Cardiac fibroblast (primary cell): ENCODE measurements around the gene ACYP1.

Source experiments
- DNase-seq, 2 donors: peaks; one replicate each; pipeline versions ENCODE4 v3.0.0 to v3.0.0-alpha.2; 2010; ENCODE audit warnings: low read depth in 2 of 2
- H3K4me3 ChIP-seq, 2 donors: replicated peaks in 1 of 2; 1 replicate in 1 of 2; 2 replicates in 1 of 2; pipeline ENCODE4 v1.5.1; 2011; ENCODE audit warnings: low read depth in 2 of 2, low read length in 2 of 2, mild to moderate bottlenecking in 2 of 2, moderate library complexity in 1 of 2
- TF ChIP-seq, protein P1 (sequence below): IDR thresholded peaks from one replicate; pipeline ENCODE4 v1.5.1; 2011; ENCODE audit warnings: low read depth, mild to moderate bottlenecking, low read length, inconsistent platforms

Gene ACYP1

DNA sequence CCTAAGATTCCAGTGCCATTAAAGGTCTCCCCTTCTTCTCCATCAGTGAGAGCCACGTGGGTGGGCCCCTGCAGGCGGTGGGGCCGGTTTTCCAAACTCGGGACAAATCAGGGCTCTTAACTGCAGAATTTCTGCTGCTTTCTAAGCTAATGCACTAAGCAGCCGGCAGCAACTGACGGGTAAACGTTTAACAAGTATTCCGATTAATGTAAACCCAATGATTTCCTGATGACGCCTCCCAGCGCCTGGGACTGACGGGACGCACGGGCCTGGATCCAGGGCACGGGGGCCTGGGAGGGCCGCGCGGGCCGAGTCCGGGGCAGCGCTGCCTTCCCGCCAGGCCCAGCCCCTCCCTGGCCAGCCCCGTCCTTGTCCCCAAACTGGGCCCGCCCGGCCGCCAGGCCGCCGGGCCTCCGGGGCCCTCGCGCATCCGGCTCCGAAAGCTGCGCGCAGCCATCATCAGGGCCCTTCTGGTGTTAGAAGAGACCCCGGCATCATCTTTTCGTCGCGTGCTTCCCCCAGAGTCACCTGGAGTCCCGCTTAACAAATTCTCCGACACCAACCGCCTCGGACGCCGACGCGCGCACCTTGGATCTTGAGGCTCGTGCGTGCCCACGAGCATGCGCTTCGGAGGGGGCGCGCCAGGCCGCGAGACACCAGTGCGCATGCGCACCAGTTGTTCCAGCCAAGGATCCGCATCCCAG, 12.8 kb downstream of the ACYP1 start, which contains the start of gene MLH3:
TSS of gene MLH3 (minus strand) at position 616 of the 704 bp plus-strand sequence. CDS start 1,812 bp downstream, outside the sequence.
- peak; percentile 83 to 85 for DNase-seq
- TF ChIP-seq, protein P1, sequence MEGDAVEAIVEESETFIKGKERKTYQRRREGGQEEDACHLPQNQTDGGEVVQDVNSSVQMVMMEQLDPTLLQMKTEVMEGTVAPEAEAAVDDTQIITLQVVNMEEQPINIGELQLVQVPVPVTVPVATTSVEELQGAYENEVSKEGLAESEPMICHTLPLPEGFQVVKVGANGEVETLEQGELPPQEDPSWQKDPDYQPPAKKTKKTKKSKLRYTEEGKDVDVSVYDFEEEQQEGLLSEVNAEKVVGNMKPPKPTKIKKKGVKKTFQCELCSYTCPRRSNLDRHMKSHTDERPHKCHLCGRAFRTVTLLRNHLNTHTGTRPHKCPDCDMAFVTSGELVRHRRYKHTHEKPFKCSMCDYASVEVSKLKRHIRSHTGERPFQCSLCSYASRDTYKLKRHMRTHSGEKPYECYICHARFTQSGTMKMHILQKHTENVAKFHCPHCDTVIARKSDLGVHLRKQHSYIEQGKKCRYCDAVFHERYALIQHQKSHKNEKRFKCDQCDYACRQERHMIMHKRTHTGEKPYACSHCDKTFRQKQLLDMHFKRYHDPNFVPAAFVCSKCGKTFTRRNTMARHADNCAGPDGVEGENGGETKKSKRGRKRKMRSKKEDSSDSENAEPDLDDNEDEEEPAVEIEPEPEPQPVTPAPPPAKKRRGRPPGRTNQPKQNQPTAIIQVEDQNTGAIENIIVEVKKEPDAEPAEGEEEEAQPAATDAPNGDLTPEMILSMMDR: no peak
- H3K4me3 ChIP-seq: peak within 1 kb of the TSS; percentile 52 to 57

DNA sequence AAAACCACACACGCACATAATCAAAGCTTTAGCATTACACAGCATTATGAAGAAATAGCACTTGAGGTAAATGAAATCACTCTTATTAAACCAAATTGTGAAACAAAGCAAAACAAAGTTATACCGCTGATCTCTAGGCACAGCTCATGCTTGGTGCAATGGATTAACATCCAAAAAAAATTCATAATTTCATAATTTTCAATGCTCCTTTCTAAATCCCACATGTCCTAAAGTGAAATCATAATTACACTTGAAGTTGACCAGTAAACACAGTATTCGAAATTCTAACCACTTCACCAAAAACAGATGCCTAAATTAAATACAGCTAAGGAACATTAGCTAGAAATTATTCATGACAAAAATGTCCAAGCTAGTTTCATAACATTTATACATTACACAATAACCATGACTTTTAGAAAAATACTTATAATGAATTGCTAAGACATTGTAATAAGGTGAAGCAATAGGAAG, 14.1 kb downstream of the ACYP1 start:
- TF ChIP-seq, protein P1: no peak
- no peak overlapping the region for H3K4me3 ChIP-seq
- DNase-seq: peak; percentile 24 to 67

DNA sequence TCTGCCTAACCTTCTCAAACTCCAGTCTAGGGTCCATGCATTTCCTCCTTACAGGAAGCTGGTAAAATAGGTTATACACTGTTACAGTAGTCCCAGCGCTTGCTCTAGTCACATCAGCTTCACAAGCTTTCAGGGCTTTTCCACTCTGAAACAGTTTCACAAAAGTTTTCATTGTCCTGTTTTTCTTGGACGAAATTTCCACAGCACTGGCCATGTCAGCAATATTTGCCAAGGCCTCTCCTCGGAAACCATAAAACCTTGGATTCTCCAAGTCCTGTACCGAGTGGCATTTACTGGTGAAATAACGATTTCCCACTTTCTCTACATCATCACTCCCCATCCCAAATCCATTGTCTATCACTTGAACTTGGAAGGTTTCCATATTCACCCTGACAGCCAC, 14.7 kb downstream of the ACYP1 start:
- no peak overlapping the region for H3K4me3 ChIP-seq
- no peak for DNase-seq
- TF ChIP-seq, protein P1: no peak

DNA sequence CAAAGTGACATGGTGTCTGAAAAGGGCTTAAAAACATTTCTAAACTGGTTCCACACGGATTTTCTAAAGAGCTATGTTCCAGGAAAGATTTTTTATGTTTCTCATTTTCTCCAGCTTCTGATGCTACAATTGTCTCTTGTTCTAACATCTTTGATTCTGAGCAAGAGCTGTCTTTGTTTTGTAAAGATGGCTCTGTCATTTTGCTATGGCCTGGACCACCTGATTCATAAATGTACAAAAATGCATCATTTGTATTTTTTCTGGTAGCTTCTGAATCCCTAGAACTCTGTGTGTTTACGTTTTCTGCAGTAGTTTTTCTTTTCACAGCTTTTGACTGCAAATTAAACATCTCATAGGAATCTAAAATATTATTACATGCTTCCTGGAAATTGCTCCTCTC, 15.7 kb downstream of the ACYP1 start:
- DNase-seq: no peak
- TF ChIP-seq, protein P1: no peak
- no peak overlapping the region for H3K4me3 ChIP-seq

DNA sequence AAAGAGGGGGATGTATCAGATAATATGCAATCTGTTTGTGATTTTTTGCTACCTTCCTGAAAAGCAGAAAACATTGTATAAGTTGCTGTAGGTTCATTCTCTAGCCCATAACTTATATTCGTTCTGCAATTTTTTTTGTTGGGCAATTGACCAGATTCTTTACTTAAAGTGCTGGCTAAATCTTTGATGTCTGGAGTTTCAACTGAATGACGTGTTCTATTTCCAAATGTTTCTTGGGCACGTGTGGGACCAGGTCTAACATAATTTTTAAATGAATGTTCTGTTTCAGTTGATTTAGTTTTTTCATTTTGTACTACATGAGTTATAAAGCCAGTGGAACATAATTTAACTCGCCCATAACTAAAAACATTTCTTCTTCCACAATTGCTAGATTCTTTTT, 16.3 kb downstream of the ACYP1 start:
- TF ChIP-seq, protein P1: no peak
- no peak for DNase-seq
- H3K4me3 ChIP-seq: no peak overlapping the region

DNA sequence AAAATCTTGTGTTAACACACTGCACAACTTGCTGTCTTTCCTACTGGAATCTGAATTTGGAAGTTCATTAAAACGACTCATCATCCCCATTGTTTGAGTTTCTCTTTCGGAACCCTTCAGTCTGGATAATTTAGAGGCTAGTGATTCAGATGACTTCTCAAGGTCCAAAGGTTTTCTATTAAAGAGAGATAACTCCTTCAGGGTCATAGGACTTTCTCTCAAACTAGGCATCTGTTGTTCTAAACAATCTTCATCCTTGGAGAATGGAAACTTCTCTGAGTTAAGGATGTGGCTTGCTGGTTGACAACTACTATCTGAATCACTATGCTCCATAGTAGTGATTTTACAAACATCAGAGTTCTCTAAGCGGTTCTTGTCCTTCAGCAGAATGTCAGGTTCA, 16.9 kb downstream of the ACYP1 start:
- TF ChIP-seq, protein P1: no peak
- DNase-seq: peak in 1 of 2 donors; percentile 33
- H3K4me3 ChIP-seq: no peak overlapping the region
